ENCODE measurements around the gene DLGAP1. TPM values are rescaled to one million over a fixed set of nuclear protein-coding genes. Genes with fewer than 3 reads are reported as not detected.

DLGAP1 gene
- total and polyA plus RNA-seq, 2 of the 8 experiments (the other 6 are each of a cell fraction or from before 2014, with no cell fraction given) = 11.8 to 16.9 TPM

GRCh38 chr18:4126939-4127338 lies 328.2 kb downstream of the DLGAP1 start (continued):
- TF ChIP-seq CHD7 (IDR thresholded peaks at IDR 0.05; ENCODE audit: insufficient replicate concordance, low read length) (no peak), TAF1 (IDR thresholded peaks at IDR 0.05; ENCODE audit: low read depth, low read length) (no peak)
